Common myeloid progenitor, CD34-positive (primary cell): Measurements from ENCODE around the gene SCARB1.
A peak's percentile ranks its signal among the peaks of the same experiment; 100 is the strongest.
"Not testable (repeated sequence)": the region's sequence is repeated elsewhere in the genome, so short reads cannot be mapped to it uniquely, and the experiment has no call there.

Source experiments
- CTCF ChIA-PET: fragments of 350-600 bp; sonication (Branson Sonifier 250); formaldehyde crosslinking; loops from one replicate; lab custom pipeline; 2021; ENCODE audit warnings: antibody characterized with exemption; lab: Charles Lee
- POLR2A ChIA-PET: fragments of 350-600 bp; sonication (Branson Sonifier 250); formaldehyde crosslinking; loops from one replicate; lab custom pipeline; 2021; ENCODE audit warnings: antibody characterized with exemption; lab: Charles Lee
- DNase-seq, 3 donors: peaks; one replicate each; pipeline versions ENCODE4 v3.0.0 to v3.0.0-alpha.2; 2013
- H3K27ac ChIP-seq, 2 experiments: 1 replicate in 1 of 2; 2 replicates in 1 of 2; pipeline ENCODE4 v1.7.0; 2013; ENCODE audit warnings: inconsistent platforms in 2 of 2, low read length in 2 of 2, mild to moderate bottlenecking in 2 of 2, low read depth in 1 of 2, moderate library complexity in 1 of 2; ENCODE audit not compliant: severe bottlenecking in 2 of 2, insufficient read depth in 1 of 2, poor library complexity in 1 of 2
- H3K27me3 ChIP-seq, 5 experiments: replicated peaks in 2 of 5; 1 replicate in 3 of 5; 2 replicates in 2 of 5; pipeline versions ENCODE4 v1.6.1 to v1.7.0; 2013; ENCODE audit warnings: low read length in 4 of 5, mild to moderate bottlenecking in 2 of 5, moderate library complexity in 2 of 5, inconsistent platforms in 1 of 5; ENCODE audit not compliant: insufficient read depth in 5 of 5, control insufficient read depth in 4 of 5
- H3K36me3 ChIP-seq, 4 experiments: 1 replicate in 2 of 4; 2 replicates in 2 of 4; pipeline versions ENCODE4 v1.6.1 to v1.7.0; 2013; ENCODE audit warnings: low read length in 3 of 4, control low read depth in 1 of 4, mild to moderate bottlenecking in 1 of 4; ENCODE audit not compliant: control insufficient read depth in 4 of 4, insufficient read depth in 4 of 4
- H3K4me1 ChIP-seq, 4 experiments: 1 replicate in 3 of 4; 2 replicates in 1 of 4; pipeline versions ENCODE4 v1.6.1 to v1.7.1; 2013; ENCODE audit warnings: low read length in 3 of 4, mild to moderate bottlenecking in 3 of 4, control low read depth in 1 of 4, inconsistent platforms in 1 of 4, moderate library complexity in 1 of 4; ENCODE audit not compliant: control insufficient read depth in 4 of 4, insufficient read depth in 4 of 4; ENCODE audit errors: control extremely low read depth in 1 of 4
- H3K4me3 ChIP-seq, 7 experiments: 1 replicate in 4 of 7; 2 replicates in 3 of 7; pipeline versions ENCODE4 v1.5.1 to v1.7.0; 2013; ENCODE audit warnings: mild to moderate bottlenecking in 7 of 7, low read length in 6 of 7, moderate library complexity in 6 of 7, inconsistent platforms in 2 of 7, low read depth in 2 of 7, control low read depth in 1 of 7; ENCODE audit not compliant: insufficient read depth in 4 of 7, control insufficient read depth in 1 of 7; ENCODE audit errors: extremely low read depth in 1 of 7
- H3K9me3 ChIP-seq, 5 experiments: 1 replicate in 4 of 5; 2 replicates in 1 of 5; pipeline versions ENCODE4 v1.6.1 to v1.7.1; 2013; ENCODE audit warnings: low read length in 4 of 5, mild to moderate bottlenecking in 2 of 5, inconsistent platforms in 1 of 5, low read depth in 1 of 5, moderate library complexity in 1 of 5; ENCODE audit not compliant: control insufficient read depth in 4 of 5, insufficient read depth in 2 of 5; ENCODE audit errors: control extremely low read depth in 1 of 5
- WGBS: methylation state at CpG from one replicate; pipeline ENCODE4 v1.1.5; 2013; ENCODE audit not compliant: insufficient coverage; 5-methylcytosine and 5-hydroxymethylcytosine counted together

SCARB1 gene

GRCh38 chr12:124883263-124884130 is 19.8 kb upstream of the SCARB1 start:
- peaks cover 3 to 34% (median 29%) of the 10 kb centered on the region in 4 experiments for H3K4me1 ChIP-seq
- no peak overlapping the region for H3K27ac ChIP-seq
- H3K36me3 ChIP-seq = no peaks in the 10 kb centered on the region
- WGBS = 97% methylated on average over 5 of the region's 10 CpGs
- POLR2A ChIA-PET = no interaction called here
- H3K27me3 ChIP-seq = no peaks in the 10 kb centered on the region
- no peak overlapping the region for H3K4me3 ChIP-seq
- no peak for DNase-seq
- CTCF ChIA-PET = interaction anchor here (1.8 kb wide), 1 partner anchor 10 kb away, joined by 5 read pairs; no protein-coding TSS in a partner anchor
- no peaks in the 10 kb centered on the region for H3K9me3 ChIP-seq

GRCh38 chr12:124881123-124881522 is 17.5 kb upstream of the SCARB1 start:
- CTCF ChIA-PET = no interaction called here
- POLR2A ChIA-PET = interaction anchor here (1.5 kb wide), 1 partner anchor 17 kb away, joined by 3 read pairs; the partner anchor contains the start of gene SCARB1
- no peaks in the 10 kb centered on the region for H3K27me3 ChIP-seq
- 10% methylated on average over 7 of the region's 10 CpGs for WGBS
- DNase-seq = no peak
- no peaks in the 10 kb centered on the region for H3K36me3 ChIP-seq
- peaks cover 3 to 34% (median 29%) of the 10 kb centered on the region in 4 experiments for H3K4me1 ChIP-seq
- H3K27ac ChIP-seq = no peak overlapping the region
- H3K9me3 ChIP-seq = no peaks in the 10 kb centered on the region
- H3K4me3 ChIP-seq = peak overlapping the region in 3 of 7 experiments; percentile 47 to 60 (median 52)

- H3K36me3 ChIP-seq, H3K9me3 ChIP-seq, H3K27me3 ChIP-seq, H3K4me3 ChIP-seq, H3K27ac ChIP-seq: not testable (repeated sequence)
- WGBS = 100% methylated on average over 7 of the region's 11 CpGs
- ChIA-PET POLR2A (interaction anchor here (0.7 to 1.5 kb wide), 2 partner anchors 11 to 16 kb away, joined by 3 read pairs; partner anchors contain the start of gene SCARB1), CTCF (interaction anchor here (0.7 to 1.6 kb wide), 4 partner anchors 10 to 25 kb away, joined by 3 to 7 read pairs (median 3); no protein-coding TSS in a partner anchor)
- DNase-seq = peak in 2 of 3 donors; percentile 37 to 46
- H3K4me1 ChIP-seq = peaks cover 3 to 32% (median 27%) of the 10 kb centered on the region in 4 experiments
These were observed 16.7 kb upstream of the SCARB1 start for GRCh38 chr12:124880335-124880734.

GRCh38 chr12:124878795-124879516 is 15.3 kb upstream of the SCARB1 start:
- Histone ChIP-seq H3K27ac (no peak overlapping the region), H3K27me3 (no peaks in the 10 kb centered on the region), H3K4me1 (peaks cover 0 to 20% (median 19%) of the 10 kb centered on the region in 4 experiments), H3K9me3 (no peaks in the 10 kb centered on the region), H3K4me3 (no peak overlapping the region), H3K36me3 (no peaks in the 10 kb centered on the region)
- CTCF ChIA-PET = interaction anchor here (0.7 to 1.6 kb wide), 5 partner anchors 9 to 23 kb away, joined by 3 to 7 read pairs (median 3); no protein-coding TSS in a partner anchor
- no peak for DNase-seq
- POLR2A ChIA-PET = no interaction called here
- over 99% methylated on average over 13 of the region's 18 CpGs for WGBS

GRCh38 chr12:124877423-124877822 is 13.8 kb upstream of the SCARB1 start:
- POLR2A ChIA-PET = no interaction called here
- 91% methylated on average over 3 of the region's 3 CpGs for WGBS
- no peak for DNase-seq
- CTCF ChIA-PET = no interaction called here
- Histone ChIP-seq H3K27ac (no peak overlapping the region), H3K4me1 (peaks cover 0 to 25% (median 22%) of the 10 kb centered on the region in 4 experiments), H3K36me3 (no peaks in the 10 kb centered on the region), H3K27me3 (no peaks in the 10 kb centered on the region), H3K9me3 (no peaks in the 10 kb centered on the region), H3K4me3 (no peak overlapping the region)

GRCh38 chr12:124876171-124876570 is 12.5 kb upstream of the SCARB1 start:
- WGBS = no CpG with 5 or more reads among the region's 2 CpGs
- no peaks in the 10 kb centered on the region for H3K36me3 ChIP-seq
- H3K27ac ChIP-seq = no peak overlapping the region
- ChIA-PET POLR2A (no interaction called here), CTCF (no interaction called here)
- no peak overlapping the region for H3K4me3 ChIP-seq
- H3K27me3 ChIP-seq = no peaks in the 10 kb centered on the region
- no peak for DNase-seq
- H3K9me3 ChIP-seq = no peaks in the 10 kb centered on the region
- peaks cover 0 to 20% (median 16%) of the 10 kb centered on the region in 4 experiments for H3K4me1 ChIP-seq
